Psoas muscle (tissue), 8 donors: Measurements from ENCODE around the gene BICRAL. TPM values are rescaled to one million over a fixed set of nuclear protein-coding genes. Genes with fewer than 3 reads are reported as not detected.

Experiments used
- ATAC-seq, 4 donors: fragments of 200-7000 bp; cut with Tn5 transposase; one replicate each; pipeline ENCODE4 v1.9.1; 2020; ENCODE audit warnings: moderate library complexity in 3 of 4, mild to moderate bottlenecking in 2 of 4
- DNase-seq, 2 donors: peaks; one replicate each; pipeline ENCODE4 v3.0.0-alpha.2; 2020
- H3K27ac ChIP-seq: fragments of 200-600 bp; one replicate; pipeline ENCODE4 v1.8.0; 2022
- H3K27me3 ChIP-seq, 3 donors: fragments of 200-600 bp in 1 of 3; one replicate each; pipeline versions ENCODE4 v1.6.1 to v1.8.0; 2013 to 2022; ENCODE audit warnings: low read length in 2 of 3, mild to moderate bottlenecking in 2 of 3, moderate library complexity in 1 of 3; ENCODE audit not compliant: insufficient read depth in 3 of 3
- H3K36me3 ChIP-seq, 2 donors: fragments of 200-600 bp in 1 of 2; one replicate each; pipeline versions ENCODE4 v1.6.1 to v1.8.0; 2013 to 2022; ENCODE audit warnings: low read depth in 1 of 2, mild to moderate bottlenecking in 1 of 2, moderate library complexity in 1 of 2; ENCODE audit not compliant: insufficient read depth in 1 of 2
- H3K4me1 ChIP-seq: fragments of 200-600 bp; one replicate; pipeline ENCODE4 v1.8.0; 2022
- H3K4me3 ChIP-seq: fragments of 200-600 bp; one replicate; pipeline ENCODE4 v1.8.0; 2022; ENCODE audit warnings: mild to moderate bottlenecking
- H3K9me3 ChIP-seq: fragments of 200-600 bp; one replicate; pipeline ENCODE4 v1.8.0; 2022
- CTCF ChIP-seq: fragments of 200-600 bp; IDR thresholded peaks from one replicate; pipeline ENCODE4 v1.8.0; 2022; ENCODE audit warnings: antibody characterized with exemption
- WGBS, 3 donors: extraction: QIAGEN DNeasy Blood & Tissue Kit; methylation state at CpG; one replicate each; pipeline versions ENCODE4 v1.1.6 to v1.1.7; 2013; 5-methylcytosine and 5-hydroxymethylcytosine counted together
- intact Hi-C, 2 donors: fragments of 100-400 bp; cut with DNase I; formaldehyde crosslinking; loops; one replicate each; pipeline versions ENCODE4 v1.11.0 to v1.14.2; 2022
- polyA plus RNA-seq, 3 donors: library from polyadenylated mRNA; stranded (reverse); fragments of 200-250 nt; gene quantifications; one replicate each; pipeline ENCODE4 v1.2.3, GENCODE V29; 2013
- total RNA-seq, 4 donors: library from RNA; stranded (reverse); fragmentation: NEBNext Ultra II Directional in 2 of 4; extraction: Animal tissue kit (Norgen Biotek cat#: 25700) in 2 of 4; gene quantifications; one replicate each; pipeline versions ENCODE4 v1.2.1 to v1.2.4, GENCODE V29; 2021 to 2023
- donor health status: healthy with polysubstance abuse.
- donor health status: DM: no; HTN: no; CAD: no; lungs with moderate emphysema.
- donor health status: Bipolar disorder and iron deficiency.
- donor health status: healthy.
- donor health status: DM: yes; HTN: yes; CAD: no.
- donor health status: DM: no; HTN: no; CAD: no.
- donor health status: DM: no; HTN: no; CAD: no.
- donor health status: DM: yes; HTN: yes; CAD: no.

Gene BICRAL
- total and polyA plus RNA-seq, 7 donors, result 2.8 to 12.2 (median 6.2) TPM

- DNase-seq, result no peak
- intact Hi-C loops, result no loop called here
- Histone ChIP-seq H3K27me3 (peaks cover 0 to 32% (median 0%) of the 10 kb centered on the region in 3 donors), H3K36me3 (no peaks in the 10 kb centered on the region), H3K4me3 (no peak within 1 kb of the TSS), H3K4me1 (peaks cover 4% of the 10 kb centered on the region), H3K9me3 (no peaks in the 10 kb centered on the region), H3K27ac (no peak within 1 kb of the TSS)
- WGBS, 3 donors, result 72 to 75% (median 73%) methylated on average over 8 to 10 of the region's 10 CpGs
- ATAC-seq, result no peak
- no peak for TF ChIP-seq CTCF
These were observed 133.9 kb downstream of the BICRAL start, which contains the start of gene PTCRA for GRCh38 chr6:42915732-42916131. TSS of gene PTCRA (plus strand) at chr6:42916053. CDS start at chr6:42916070, 17 bp downstream.

- H3K36me3 ChIP-seq, result no peaks in the 10 kb centered on the region
These were observed 134.4 kb downstream of the BICRAL start for GRCh38 chr6:42916288-42916687.

More at GRCh38 chr6:42916288-42916687, 134.4 kb downstream of the BICRAL start:
- peaks cover 0 to 27% (median 0%) of the 10 kb centered on the region in 3 donors for H3K27me3 ChIP-seq
- intact Hi-C loops, result no loop called here
- H3K27ac ChIP-seq, result no peak overlapping the region
- ATAC-seq (no peak), DNase-seq (no peak)
- no peak for TF ChIP-seq CTCF
- 87 to 95% (median 88%) methylated on average over 1 of the region's 1 CpG for WGBS, 3 donors
- H3K4me3 ChIP-seq, result no peak overlapping the region
- H3K9me3 ChIP-seq, result no peaks in the 10 kb centered on the region
- H3K4me1 ChIP-seq, result peaks cover 4% of the 10 kb centered on the region

Other genes with a start within 250 kb of the BICRAL start
- 10 to 100 TPM; 33.6 to 40.2 (median 34.3) TPM for gene UBR2, start 218.0 kb upstream of the BICRAL start, total RNA-seq
- 10 to 100 TPM in 2 of 3 donors, 1 to 10 TPM in 1; 9.4 to 22.9 (median 11.0) TPM for gene UBR2, start 218.0 kb upstream of the BICRAL start, polyA plus RNA-seq
- 1 to 10 TPM; 1.8 to 4.9 (median 3.1) TPM for gene PRPH2, start 59.5 kb upstream of the BICRAL start, total RNA-seq
- gene PRPH2, start 59.5 kb upstream of the BICRAL start, polyA plus RNA-seq, result 1 to 10 TPM in 1 of 3 donors, under 1 TPM in 2; 0.13 to 2.8 (median 0.66) TPM
- gene TBCC, start 35.9 kb upstream of the BICRAL start, total RNA-seq, result 10 to 100 TPM; 17.0 to 26.9 (median 18.9) TPM
- 10 to 100 TPM; 13.1 to 41.3 (median 29.8) TPM for gene TBCC, start 35.9 kb upstream of the BICRAL start, polyA plus RNA-seq
- gene RPL7L1, start 97.6 kb downstream of the BICRAL start, total RNA-seq, result 10 to 100 TPM; 50.7 to 70.4 (median 62.9) TPM
- 100 to 1,000 TPM in 1 of 3 donors, 10 to 100 TPM in 2; 35.5 to 107 (median 90.6) TPM for gene RPL7L1, start 97.6 kb downstream of the BICRAL start, polyA plus RNA-seq
- gene PTCRA, start 134.0 kb downstream of the BICRAL start, total RNA-seq, result not detected
- gene PTCRA, start 134.0 kb downstream of the BICRAL start, polyA plus RNA-seq, result under 1 TPM in 1 of 3 donors, not detected in 2; 0.09 TPM
- gene CNPY3, start 147.4 kb downstream of the BICRAL start, total RNA-seq, result 10 to 100 TPM in 2 of 4 donors, 1 to 10 TPM in 2; 6.8 to 11.9 (median 9.5) TPM
- 10 to 100 TPM in 2 of 3 donors, 1 to 10 TPM in 1; 5.7 to 13.7 (median 10.8) TPM for gene CNPY3, start 147.4 kb downstream of the BICRAL start, polyA plus RNA-seq
- gene GNMT, start 178.7 kb downstream of the BICRAL start, total RNA-seq, result under 1 TPM in 3 of 4 donors, not detected in 1; 0.34 to 0.74 (median 0.43) TPM
- gene GNMT, start 178.7 kb downstream of the BICRAL start, polyA plus RNA-seq, result under 1 TPM; 0.09 to 0.21 (median 0.12) TPM
- 10 to 100 TPM; 15.4 to 37.4 (median 25.8) TPM for gene PEX6, start 197.1 kb downstream of the BICRAL start, total RNA-seq
- 10 to 100 TPM; 12.0 to 37.8 (median 16.5) TPM for gene PEX6, start 197.1 kb downstream of the BICRAL start, polyA plus RNA-seq
- 10 to 100 TPM; 25.9 to 36.4 (median 31.0) TPM for gene PPP2R5D, start 202.5 kb downstream of the BICRAL start, total RNA-seq
- 10 to 100 TPM; 25.6 to 46.7 (median 27.1) TPM for gene PPP2R5D, start 202.5 kb downstream of the BICRAL start, polyA plus RNA-seq
- gene MEA1, start 231.9 kb downstream of the BICRAL start, total RNA-seq, result 10 to 100 TPM; 20.3 to 27.5 (median 26.9) TPM
- 10 to 100 TPM; 42.5 to 95.2 (median 48.6) TPM for gene MEA1, start 231.9 kb downstream of the BICRAL start, polyA plus RNA-seq
- 100 to 1,000 TPM in 2 of 4 donors, 10 to 100 TPM in 2; 75.2 to 115 (median 99.1) TPM for gene KLHDC3, start 232.2 kb downstream of the BICRAL start, total RNA-seq
- 100 to 1,000 TPM in 1 of 3 donors, 10 to 100 TPM in 2; 61.7 to 198 (median 97.1) TPM for gene KLHDC3, start 232.2 kb downstream of the BICRAL start, polyA plus RNA-seq
- 10 to 100 TPM; 31.0 to 47.3 (median 37.5) TPM for gene RRP36, start 239.6 kb downstream of the BICRAL start, total RNA-seq
- gene RRP36, start 239.6 kb downstream of the BICRAL start, polyA plus RNA-seq, result 10 to 100 TPM; 39.7 to 70.5 (median 68.2) TPM